IMR-90 (cell line): ENCODE data around the gene YIPF3. TPM values are rescaled to one million over a fixed set of nuclear protein-coding genes. Genes with fewer than 3 reads are reported as not detected.

Experiments used
- ATAC-seq: fragments of 200-7000 bp; cut with Tn5 transposase; 2 replicates; pipeline ENCODE4 v1.9.1; 2020; ENCODE audit warnings: low read depth, mild to moderate bottlenecking, moderate library complexity
- BruUV-seq: library from RNA; stranded (reverse); fragments of 400-500 nt; replicated peaks from 2 replicates; lab custom pipeline; 2021; lab: Mats Ljungman, UMichigan
- CTCF ChIA-PET: fragments of 300-600 bp; formaldehyde crosslinking; extraction: SDS; loops from one replicate; lab custom pipeline; 2021; ENCODE audit warnings: antibody characterized with exemption; lab: Yijun Ruan, JAX
- POLR2A ChIA-PET: fragments of 300-600 bp; sonication (Branson Sonifier 250); formaldehyde crosslinking; loops from one replicate; lab custom pipeline; 2022; ENCODE audit warnings: antibody characterized with exemption; ENCODE audit not compliant: unreplicated experiment; lab: Charles Lee
- DNase-seq: peaks from one replicate; pipeline ENCODE4 v3.0.0; 2013
- H2AFZ ChIP-seq: replicated peaks from 2 replicates; pipeline ENCODE3; 2013; ENCODE audit warnings: low read length, mild to moderate bottlenecking; ENCODE audit not compliant: poor library complexity
- H2AK5ac ChIP-seq: 2 replicates; pipeline ENCODE4 v1.6.1; 2013; ENCODE audit warnings: low read depth, low read length, inconsistent platforms
- H2AK9ac ChIP-seq: replicated peaks from 2 replicates; pipeline ENCODE3; 2013; ENCODE audit warnings: mild to moderate bottlenecking, low read depth, low read length, moderate library complexity; ENCODE audit not compliant: poor library complexity
- H2BK120ac ChIP-seq: 2 replicates; pipeline ENCODE4 v1.6.1; 2013; ENCODE audit warnings: low read depth, low read length, inconsistent platforms
- H2BK15ac ChIP-seq: 3 replicates; pipeline ENCODE4 v1.6.1; 2013; ENCODE audit warnings: low read depth, low read length, inconsistent platforms
- H2BK20ac ChIP-seq: 2 replicates; pipeline ENCODE4 v1.6.1; 2013; ENCODE audit warnings: low read depth, mild to moderate bottlenecking, inconsistent platforms, low read length, moderate library complexity
- H2BK5ac ChIP-seq: 2 replicates; pipeline ENCODE4 v1.6.1; 2013; ENCODE audit warnings: mild to moderate bottlenecking, low read depth, low read length, inconsistent platforms; ENCODE audit not compliant: poor library complexity, severe bottlenecking
- H3K14ac ChIP-seq: replicated peaks from 2 replicates; pipeline ENCODE4 v1.6.1; 2013; ENCODE audit warnings: low read depth, low read length, inconsistent platforms
- H3K18ac ChIP-seq: 2 replicates; pipeline ENCODE4 v1.6.1; 2013; ENCODE audit warnings: low read depth, low read length, control low read depth
- H3K23ac ChIP-seq: 2 replicates; pipeline ENCODE4 v1.6.1; 2013; ENCODE audit warnings: low read depth, low read length, inconsistent platforms
- H3K27ac ChIP-seq: 2 replicates; pipeline ENCODE4 v1.5.1; 2013; ENCODE audit warnings: mild to moderate bottlenecking, control low read depth, low read length; ENCODE audit not compliant: insufficient read depth
- H3K27me3 ChIP-seq: 2 replicates; pipeline ENCODE4 v1.6.1; 2013; ENCODE audit warnings: low read length; ENCODE audit not compliant: control insufficient read depth, insufficient read depth
- H3K36me3 ChIP-seq: 2 replicates; pipeline ENCODE4 v1.6.1; 2013; ENCODE audit warnings: low read length, mixed read lengths; ENCODE audit not compliant: control insufficient read depth, insufficient read depth
- H3K4ac ChIP-seq: 2 replicates; pipeline ENCODE4 v1.6.1; 2013; ENCODE audit warnings: low read depth, low read length, inconsistent platforms
- H3K4me1 ChIP-seq: 2 replicates; pipeline ENCODE4 v1.6.1; 2013; ENCODE audit warnings: low read length, mixed read lengths; ENCODE audit not compliant: control insufficient read depth, insufficient read depth
- H3K4me2 ChIP-seq: 2 replicates; pipeline ENCODE4 v1.6.1; 2013; ENCODE audit warnings: low read depth, mild to moderate bottlenecking, control low read depth, low read length, moderate library complexity
- H3K4me3 ChIP-seq: 2 replicates; pipeline ENCODE4 v1.5.1; 2013; ENCODE audit warnings: low read depth, mild to moderate bottlenecking, control low read depth, low read length, moderate library complexity; ENCODE audit not compliant: insufficient read depth
- H3K56ac ChIP-seq: 2 replicates; pipeline ENCODE4 v1.6.1; 2013; ENCODE audit warnings: low read length, inconsistent platforms; ENCODE audit not compliant: insufficient read depth; ENCODE audit errors: extremely low read depth
- H3K79me1 ChIP-seq, 2 experiments: 2 replicates each; pipeline ENCODE4 v1.6.1; 2013; ENCODE audit warnings: low read length in 2 of 2, inconsistent platforms in 1 of 2, low read depth in 1 of 2
- H3K9ac ChIP-seq: 2 replicates; pipeline ENCODE4 v1.6.1; 2013; ENCODE audit warnings: low read depth, low read length, control low read depth
- H3K9me1 ChIP-seq: 2 replicates; pipeline ENCODE4 v1.6.1; 2013; ENCODE audit warnings: low read length, inconsistent platforms; ENCODE audit not compliant: insufficient read depth
- H3K9me3 ChIP-seq: 2 replicates; pipeline ENCODE4 v1.6.1; 2013; ENCODE audit warnings: low read length; ENCODE audit not compliant: control insufficient read depth, insufficient read depth
- H4K20me1 ChIP-seq: 2 replicates; pipeline ENCODE4 v1.6.1; 2013; ENCODE audit warnings: low read length, inconsistent platforms; ENCODE audit not compliant: insufficient read depth
- H4K5ac ChIP-seq: 2 replicates; pipeline ENCODE4 v1.6.1; 2013; ENCODE audit warnings: mild to moderate bottlenecking, low read depth, low read length, control low read depth
- H4K8ac ChIP-seq, 2 experiments: 2 replicates each; pipeline ENCODE4 v1.6.1; 2013; ENCODE audit warnings: low read depth in 2 of 2, low read length in 2 of 2, control low read depth in 1 of 2, inconsistent platforms in 1 of 2
- H4K91ac ChIP-seq: 2 replicates; pipeline ENCODE4 v1.6.1; 2013; ENCODE audit warnings: low read depth, low read length, inconsistent platforms; ENCODE audit not compliant: insufficient read depth
- CHD1 ChIP-seq: IDR thresholded peaks from 2 replicates; pipeline ENCODE4 v1.6.1; 2012; ENCODE audit warnings: low read depth, low read length, improper control_type of control experiment
- FOS ChIP-seq: fragments of 150-350 bp; IDR thresholded peaks from 2 replicates; pipeline ENCODE4 v1.6.1; 2016; ENCODE audit warnings: low read depth, low read length
- MAFK ChIP-seq: IDR thresholded peaks from 2 replicates; pipeline ENCODE4 v1.6.1; 2012; ENCODE audit warnings: low read depth, low read length, improper control_type of control experiment
- MAZ ChIP-seq: IDR thresholded peaks from 2 replicates; pipeline ENCODE4 v1.6.1; 2012; ENCODE audit warnings: low read depth, mild to moderate bottlenecking, low read length, improper control_type of control experiment, moderate library complexity, borderline replicate concordance
- MXI1 ChIP-seq: IDR thresholded peaks from 2 replicates; pipeline ENCODE4 v1.6.1; 2012; ENCODE audit warnings: low read depth, mild to moderate bottlenecking, low read length, moderate library complexity, borderline replicate concordance
- NFE2L2 ChIP-seq: fragments of 150-350 bp; IDR thresholded peaks from 2 replicates; pipeline ENCODE4 v1.6.1; 2016; ENCODE audit warnings: low read depth, mild to moderate bottlenecking, low read length
- RAD21 ChIP-seq: IDR thresholded peaks from 2 replicates; pipeline ENCODE4 v1.6.1; 2012; ENCODE audit warnings: low read length, improper control_type of control experiment
- RCOR1 ChIP-seq: IDR thresholded peaks from 2 replicates; pipeline ENCODE4 v1.6.1; 2012; ENCODE audit warnings: mild to moderate bottlenecking, low read length, improper control_type of control experiment; ENCODE audit not compliant: insufficient replicate concordance
- RFX5 ChIP-seq: IDR thresholded peaks from 2 replicates; pipeline ENCODE4 v1.8.0; 2012; ENCODE audit warnings: low read depth, mild to moderate bottlenecking, low read length, moderate library complexity
- SMC3 ChIP-seq: fragments of 150-350 bp; IDR thresholded peaks from 2 replicates; pipeline ENCODE4 v1.6.1; 2016; ENCODE audit warnings: low read depth, mild to moderate bottlenecking, antibody characterized with exemption, low read length, moderate library complexity
- WGBS, 2 experiments: methylation state at CpG; one replicate each; pipeline versions ENCODE4 v1.1.5 to v1.1.7; 2013; ENCODE audit warnings: missing lambda C conversion rate in 2 of 2; ENCODE audit not compliant: insufficient read length in 1 of 2; ENCODE audit errors: extremely low coverage in 2 of 2; 5-methylcytosine and 5-hydroxymethylcytosine counted together
- dilution Hi-C: fragments of 300-500 bp; cut with HindIII; formaldehyde crosslinking; loops from one replicate; pipeline ENCODE4 v1.14.3; 2018; ENCODE audit warnings: low sequenced_read_pairs; ENCODE audit not compliant: unreplicated experiment
- in situ Hi-C: fragments of 300-500 bp; cut with MboI; formaldehyde crosslinking; loops from 3 replicates; pipeline ENCODE4 v1.14.3; 2019; ENCODE audit warnings: low sequenced_read_pairs, inconsistent platforms, mixed read lengths
- intact Hi-C: fragments of 100-400 bp; cut with micrococcal nuclease; formaldehyde crosslinking; loops from 2 replicates; pipeline ENCODE4 v1.10.0; 2022
- polyA plus RNA-seq, 3 experiments: library from polyadenylated mRNA; depleted of rRNA; stranded (reverse); fragments of >200 nt; gene quantifications; 2 replicates each; pipeline ENCODE4 v1.2.3, GENCODE V29; 2012; ENCODE audit warnings: low replicate concordance in 1 of 3
- total RNA-seq: library from RNA; depleted of rRNA; stranded (reverse); fragments of >200 nt; gene quantifications from 2 replicates; pipeline ENCODE4 v1.2.3, GENCODE V29; 2012
- TF ChIP-seq, protein P1 (sequence below): fragments of 150-350 bp; IDR thresholded peaks from 2 replicates; pipeline ENCODE4 v1.6.1; 2017; ENCODE audit warnings: mild to moderate bottlenecking, antibody characterized with exemption, low read length, low read depth
- TF ChIP-seq, protein P2 (sequence below): fragments of 150-350 bp; IDR thresholded peaks from 2 replicates; pipeline ENCODE4 v1.6.1; 2016; ENCODE audit warnings: low read depth, mild to moderate bottlenecking, low read length, moderate library complexity, borderline replicate concordance

The YIPF3 gene
- total and polyA plus RNA-seq, 2 of the 4 experiments (the other 2 are of a cell fraction): 114 to 193 TPM

DNA sequence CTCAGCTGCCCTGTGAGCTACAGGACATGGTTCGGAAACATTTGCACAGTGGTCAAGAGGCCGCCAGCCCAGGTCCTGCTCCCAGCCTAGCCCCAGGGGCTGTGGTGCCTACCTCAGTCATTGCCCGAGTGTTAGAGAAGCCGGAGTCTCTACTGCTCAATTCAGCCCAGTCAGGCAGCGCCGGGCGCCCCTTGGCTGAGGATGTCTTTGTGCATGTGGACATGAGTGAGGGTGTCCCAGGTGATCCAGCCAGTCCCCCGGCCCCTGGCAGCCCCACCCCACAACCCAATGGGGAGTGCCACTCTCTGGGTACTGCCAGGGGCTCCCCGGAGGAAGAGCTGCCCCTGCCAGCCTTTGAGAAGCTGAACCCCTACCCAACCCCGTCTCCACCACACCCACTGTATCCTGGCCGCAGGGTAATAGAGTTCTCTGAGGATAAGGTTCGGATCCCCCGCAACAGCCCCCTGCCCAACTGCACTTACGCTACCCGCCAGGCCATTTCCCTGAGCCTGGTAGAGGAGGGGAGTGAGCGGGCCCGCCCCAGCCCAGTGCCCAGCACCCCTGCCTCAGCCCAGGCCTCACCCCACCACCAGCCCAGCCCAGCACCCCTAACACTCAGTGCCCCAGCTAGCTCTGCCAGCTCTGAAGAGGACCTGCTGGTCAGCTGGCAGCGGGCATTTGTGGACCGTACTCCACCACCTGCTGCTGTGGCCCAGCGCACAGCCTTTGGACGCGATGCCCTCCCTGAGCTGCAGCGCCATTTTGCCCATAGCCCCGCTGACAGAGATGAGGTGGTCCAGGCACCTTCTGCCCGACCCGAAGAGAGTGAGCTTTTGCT lies 11.8 kb downstream of the YIPF3 start (continued):
- TF ChIP-seq, protein P1, sequence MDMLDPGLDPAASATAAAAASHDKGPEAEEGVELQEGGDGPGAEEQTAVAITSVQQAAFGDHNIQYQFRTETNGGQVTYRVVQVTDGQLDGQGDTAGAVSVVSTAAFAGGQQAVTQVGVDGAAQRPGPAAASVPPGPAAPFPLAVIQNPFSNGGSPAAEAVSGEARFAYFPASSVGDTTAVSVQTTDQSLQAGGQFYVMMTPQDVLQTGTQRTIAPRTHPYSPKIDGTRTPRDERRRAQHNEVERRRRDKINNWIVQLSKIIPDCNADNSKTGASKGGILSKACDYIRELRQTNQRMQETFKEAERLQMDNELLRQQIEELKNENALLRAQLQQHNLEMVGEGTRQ: no peak

DNA sequence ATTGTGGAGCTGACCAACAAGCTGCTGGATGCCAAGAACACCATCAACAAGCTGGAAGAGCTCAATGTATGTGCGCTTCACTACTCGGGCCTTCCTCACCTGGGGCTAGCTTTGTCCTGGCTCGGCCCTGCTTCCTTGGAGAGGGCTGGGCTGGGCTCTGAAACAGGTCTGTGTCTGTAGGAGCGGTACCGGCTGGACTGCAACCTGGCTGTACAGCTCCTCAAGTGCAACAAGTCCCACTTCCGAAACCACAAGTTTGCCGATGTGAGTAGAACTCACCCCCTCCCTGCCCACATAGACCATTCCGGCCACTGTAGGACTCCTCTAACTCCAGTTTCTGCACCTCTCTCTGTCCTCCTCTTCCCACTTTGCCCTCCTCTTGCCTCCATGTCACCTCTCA lies 13.3 kb downstream of the YIPF3 start:
- BruUV-seq: no TSS peak
- ATAC-seq (no peak), DNase-seq (no peak)
- Histone ChIP-seq H3K14ac (no peak overlapping the region), H3K9ac (no peak overlapping the region), H2BK120ac (no peak overlapping the region), H3K9me1 (no peaks in the 10 kb centered on the region), H3K18ac (no peak overlapping the region), H3K27ac (no peak overlapping the region), H3K36me3 (peaks cover 63% of the 10 kb centered on the region), H3K79me1 (0 out of 4 replicates have a peak, but pooled peaks cover 0 to 5% of the 10 kb centered on the region in 2 experiments), H2BK15ac (no peak overlapping the region), H2BK20ac (no peak overlapping the region), H2AFZ (no peak overlapping the region), H3K56ac (no peak overlapping the region), H3K27me3 (no peaks in the 10 kb centered on the region), H2AK9ac (no peak overlapping the region), H3K4me3 (no peak overlapping the region), H4K5ac (no peak overlapping the region), H3K4ac (no peak overlapping the region), H3K4me2 (no peak overlapping the region), H4K8ac (no peak overlapping the region), H3K9me3 (no peaks in the 10 kb centered on the region), H3K4me1 (no peaks in the 10 kb centered on the region), H2AK5ac (no peak overlapping the region), H4K91ac (no peak overlapping the region), H3K23ac (no peak overlapping the region), H4K20me1 (0 out of 2 replicates have a peak, but pooled peaks cover 3% of the 10 kb centered on the region), H2BK5ac (no peak overlapping the region)
- in situ Hi-C loops: no loop called here
- intact Hi-C loops: no loop called here
- POLR2A ChIA-PET: no interaction called here
- CTCF ChIA-PET: no interaction called here
- WGBS, 2 experiments: 93% methylated on average over 3 of the region's 8 CpGs; no CpG with 5 or more reads in 1 of the 2 experiments
- dilution Hi-C loops: no loop called here
- TF ChIP-seq MXI1 (no peak), SMC3 (no peak), CHD1 (no peak), FOS (no peak), RAD21 (no peak), NFE2L2 (no peak), RFX5 (no peak), RCOR1 (no peak), MAZ (no peak), MAFK (no peak)
- TF ChIP-seq, protein P2, sequence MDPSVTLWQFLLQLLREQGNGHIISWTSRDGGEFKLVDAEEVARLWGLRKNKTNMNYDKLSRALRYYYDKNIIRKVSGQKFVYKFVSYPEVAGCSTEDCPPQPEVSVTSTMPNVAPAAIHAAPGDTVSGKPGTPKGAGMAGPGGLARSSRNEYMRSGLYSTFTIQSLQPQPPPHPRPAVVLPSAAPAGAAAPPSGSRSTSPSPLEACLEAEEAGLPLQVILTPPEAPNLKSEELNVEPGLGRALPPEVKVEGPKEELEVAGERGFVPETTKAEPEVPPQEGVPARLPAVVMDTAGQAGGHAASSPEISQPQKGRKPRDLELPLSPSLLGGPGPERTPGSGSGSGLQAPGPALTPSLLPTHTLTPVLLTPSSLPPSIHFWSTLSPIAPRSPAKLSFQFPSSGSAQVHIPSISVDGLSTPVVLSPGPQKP: no peak
